Measurements from ENCODE around the gene LONP2.
A peak's percentile ranks its signal among the peaks of the same experiment; 100 is the strongest.

Gene LONP2

DNA sequence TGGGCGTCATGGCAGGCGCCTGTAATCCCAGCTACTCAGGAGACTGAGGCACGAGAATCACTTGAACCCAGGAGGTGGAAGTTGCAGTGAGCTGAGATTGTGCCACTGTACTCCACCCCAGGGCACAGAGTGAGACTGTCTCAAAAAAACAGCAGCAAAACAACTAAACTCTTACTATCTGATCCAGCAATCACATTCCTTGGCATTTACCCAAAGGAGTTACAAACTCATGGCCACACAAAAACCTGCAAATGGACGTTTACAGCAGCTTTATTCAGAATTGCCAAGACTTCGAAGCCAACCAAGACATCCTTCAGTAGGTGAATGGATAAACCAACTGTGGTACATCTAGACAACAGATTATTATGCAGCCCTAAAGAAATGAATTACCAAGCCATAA is 137.1 kb downstream of the LONP2 start:
- POLR2A ChIA-PET, result no interaction called here
- CTCF ChIA-PET, result interaction anchor here (0.6 to 1.9 kb wide), 3 partner anchors 12 to 27 kb away, joined by 3 to 6 read pairs (median 5); no protein-coding TSS in a partner anchor
- TF ChIP-seq, protein P1, sequence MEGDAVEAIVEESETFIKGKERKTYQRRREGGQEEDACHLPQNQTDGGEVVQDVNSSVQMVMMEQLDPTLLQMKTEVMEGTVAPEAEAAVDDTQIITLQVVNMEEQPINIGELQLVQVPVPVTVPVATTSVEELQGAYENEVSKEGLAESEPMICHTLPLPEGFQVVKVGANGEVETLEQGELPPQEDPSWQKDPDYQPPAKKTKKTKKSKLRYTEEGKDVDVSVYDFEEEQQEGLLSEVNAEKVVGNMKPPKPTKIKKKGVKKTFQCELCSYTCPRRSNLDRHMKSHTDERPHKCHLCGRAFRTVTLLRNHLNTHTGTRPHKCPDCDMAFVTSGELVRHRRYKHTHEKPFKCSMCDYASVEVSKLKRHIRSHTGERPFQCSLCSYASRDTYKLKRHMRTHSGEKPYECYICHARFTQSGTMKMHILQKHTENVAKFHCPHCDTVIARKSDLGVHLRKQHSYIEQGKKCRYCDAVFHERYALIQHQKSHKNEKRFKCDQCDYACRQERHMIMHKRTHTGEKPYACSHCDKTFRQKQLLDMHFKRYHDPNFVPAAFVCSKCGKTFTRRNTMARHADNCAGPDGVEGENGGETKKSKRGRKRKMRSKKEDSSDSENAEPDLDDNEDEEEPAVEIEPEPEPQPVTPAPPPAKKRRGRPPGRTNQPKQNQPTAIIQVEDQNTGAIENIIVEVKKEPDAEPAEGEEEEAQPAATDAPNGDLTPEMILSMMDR (IDR thresholded peaks at IDR 0.05; ENCODE audit: control extremely low read depth, extremely low read depth, low read depth, missing control alignments), result no peak
- DNase-seq (ENCODE audit: extremely low spot score), result no peak

DNA sequence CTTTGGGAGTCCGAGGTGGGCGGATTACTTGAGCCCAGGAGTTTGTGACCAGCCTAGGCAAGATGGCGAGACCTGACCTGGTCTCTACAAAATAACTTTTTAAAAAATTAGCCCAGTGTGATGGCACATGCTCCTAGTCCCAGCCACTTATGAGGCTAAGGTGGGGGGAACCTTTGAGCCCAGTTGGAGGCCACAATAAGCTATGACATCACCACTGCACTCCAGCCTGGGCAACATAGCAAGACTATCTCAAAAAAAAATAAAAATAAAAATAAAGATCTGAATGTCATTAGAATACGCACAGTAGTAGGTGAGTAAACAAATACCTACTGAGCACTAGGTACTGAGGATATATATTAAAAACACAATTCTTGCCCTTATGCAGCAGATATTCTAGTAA is 138.0 kb downstream of the LONP2 start:
- DNase-seq (ENCODE audit: extremely low spot score), result no peak
- POLR2A ChIA-PET, result no interaction called here
- CTCF ChIA-PET, result interaction anchor here (1.3 to 1.8 kb wide), 2 partner anchors 13 to 248 kb away, joined by 3 to 5 read pairs; no protein-coding TSS in a partner anchor
- TF ChIP-seq, protein P1 (IDR thresholded peaks at IDR 0.05; ENCODE audit: control extremely low read depth, extremely low read depth, low read depth, missing control alignments), result no peak

DNA sequence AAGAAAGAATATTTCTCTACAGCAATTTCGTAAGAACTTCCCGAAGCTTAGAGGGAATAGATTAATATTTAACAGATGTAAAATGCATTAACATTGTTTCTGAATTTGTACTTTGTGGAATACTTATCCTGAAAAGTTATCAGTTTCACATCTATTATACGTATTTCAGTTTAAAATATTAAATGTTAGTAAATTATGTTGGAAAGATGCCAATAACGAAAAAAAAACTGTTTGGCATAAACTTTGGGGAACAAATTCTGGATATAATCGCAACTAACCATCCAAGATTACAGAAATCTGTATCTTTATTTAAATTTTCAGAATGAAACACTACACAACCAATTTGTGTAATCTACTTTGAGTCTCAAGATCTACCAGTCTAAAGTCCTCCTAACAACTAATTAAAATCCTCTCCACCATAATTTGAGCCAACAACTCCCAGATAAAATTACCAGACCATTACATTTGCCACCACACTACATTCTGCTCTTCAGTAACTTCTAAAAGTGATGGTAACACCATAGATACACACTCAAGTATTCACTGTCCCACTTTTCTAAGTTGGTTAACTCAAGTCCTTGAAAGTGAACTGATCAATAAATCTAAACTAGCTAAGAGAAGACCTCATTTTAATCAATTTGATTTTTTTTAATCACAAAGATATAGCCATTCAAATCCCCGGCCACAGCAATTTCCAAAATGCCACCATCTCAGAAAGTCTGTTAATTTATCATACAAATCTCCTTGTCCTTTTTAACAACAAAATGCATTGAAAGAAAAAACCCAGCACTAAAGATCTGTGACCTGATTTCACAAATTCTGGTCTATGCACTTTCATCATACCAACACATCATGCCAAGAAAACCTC is 139.1 kb downstream of the LONP2 start:
- ChIA-PET POLR2A (interaction anchor here (1.4 kb wide), 1 partner anchor 17 kb away, joined by 5 read pairs; no protein-coding TSS in a partner anchor), CTCF (interaction anchor here (1.3 to 2.2 kb wide), 6 partner anchors 14 to 247 kb away, joined by 3 to 8 read pairs (median 5); no protein-coding TSS in a partner anchor)
- TF ChIP-seq, protein P1 (IDR thresholded peaks at IDR 0.05; ENCODE audit: control extremely low read depth, extremely low read depth, low read depth, missing control alignments), result no peak
- DNase-seq (ENCODE audit: extremely low spot score), result no peak

GRCh38 chr16:48383877-48384519 is 139.9 kb downstream of the LONP2 start:
- TF ChIP-seq, protein P1 (IDR thresholded peaks at IDR 0.05; ENCODE audit: control extremely low read depth, extremely low read depth, low read depth, missing control alignments), result no peak
- CTCF ChIA-PET, result interaction anchor here (1.6 to 2.2 kb wide), 4 partner anchors 16 to 239 kb away, joined by 4 to 8 read pairs (median 5); no protein-coding TSS in a partner anchor
- POLR2A ChIA-PET, result interaction anchor here (1.4 kb wide), 1 partner anchor 18 kb away, joined by 5 read pairs; no protein-coding TSS in a partner anchor
- DNase-seq (ENCODE audit: extremely low spot score), result no peak

GRCh38 chr16:48384520-48385252 is 140.6 kb downstream of the LONP2 start:
- CTCF ChIA-PET, result interaction anchor here (0.9 to 2.8 kb wide), 10 partner anchors 9 to 239 kb away, joined by 3 to 15 read pairs (median 5); no protein-coding TSS in a partner anchor
- POLR2A ChIA-PET, result interaction anchor here (0.9 to 1.4 kb wide), 4 partner anchors 19 to 239 kb away, joined by 3 to 8 read pairs (median 6); no protein-coding TSS in a partner anchor
- TF ChIP-seq, protein P1 (IDR thresholded peaks at IDR 0.05; ENCODE audit: control extremely low read depth, extremely low read depth, low read depth, missing control alignments), result no peak
- DNase-seq (ENCODE audit: extremely low spot score), result peak; percentile 75
